Parathyroid adenoma (tissue), 2 donors: ENCODE data around the gene ASTN2.

Experiments used
- H2AFZ ChIP-seq: fragments of 300-600 bp; sonication (generic); one replicate; pipeline ENCODE4 v1.7.0; 2017; ENCODE audit warnings: antibody characterized with exemption, mild to moderate bottlenecking
- H3K27ac ChIP-seq: fragments of 300-600 bp; sonication (generic); one replicate; pipeline ENCODE4 v1.7.0; 2017
- H3K27me3 ChIP-seq: fragments of 300-600 bp; sonication (generic); one replicate; pipeline ENCODE4 v1.7.0; 2017; ENCODE audit warnings: low read length; ENCODE audit not compliant: control insufficient read depth, insufficient read depth
- H3K36me3 ChIP-seq: fragments of 300-600 bp; sonication (generic); one replicate; pipeline ENCODE4 v1.7.0; 2017; ENCODE audit warnings: low read length; ENCODE audit not compliant: control insufficient read depth, insufficient read depth
- H3K4me1 ChIP-seq: fragments of 300-600 bp; sonication (generic); one replicate; pipeline ENCODE4 v1.7.0; 2017; ENCODE audit warnings: control low read depth
- H3K4me2 ChIP-seq: fragments of 300-600 bp; sonication (generic); one replicate; pipeline ENCODE4 v1.7.0; 2017; ENCODE audit warnings: low read length
- H3K4me3 ChIP-seq: fragments of 300-600 bp; sonication (generic); one replicate; pipeline ENCODE4 v1.7.0; 2017; ENCODE audit warnings: low read depth, low read length
- H3K79me2 ChIP-seq: fragments of 300-600 bp; sonication (generic); one replicate; pipeline ENCODE4 v1.7.0; 2017; ENCODE audit warnings: control low read depth
- H3K9ac ChIP-seq: fragments of 300-600 bp; sonication (generic); one replicate; pipeline ENCODE4 v1.7.0; 2017; ENCODE audit warnings: mild to moderate bottlenecking
- H3K9me3 ChIP-seq: fragments of 300-600 bp; sonication (generic); one replicate; pipeline ENCODE4 v1.7.0; 2017; ENCODE audit warnings: low read length; ENCODE audit not compliant: control insufficient read depth
- CTCF ChIP-seq: fragments of 300-600 bp; sonication (generic); IDR thresholded peaks from one replicate; pipeline ENCODE4 v1.7.0; 2017; ENCODE audit warnings: antibody characterized with exemption, mild to moderate bottlenecking
- donor health status: primary hyperparathyroidism.

ASTN2 gene

GRCh38 chr9:116483622-116484491 is 931.0 kb downstream of the ASTN2 start:
- Histone ChIP-seq H3K36me3 (no peaks in the 10 kb centered on the region), H3K27me3 (no peaks in the 10 kb centered on the region), H3K4me1 (no peaks in the 10 kb centered on the region), H3K27ac (no peak overlapping the region), H3K4me2 (no peak overlapping the region), H3K79me2 (no peaks in the 10 kb centered on the region), H3K9me3 (no peaks in the 10 kb centered on the region), H3K4me3 (no peak overlapping the region), H3K9ac (no peak overlapping the region), H2AFZ (no peak overlapping the region)
- TF ChIP-seq CTCF = no peak

GRCh38 chr9:116482740-116483139 is 932.1 kb downstream of the ASTN2 start:
- Histone ChIP-seq H2AFZ (no peak overlapping the region), H3K27ac (no peak overlapping the region), H3K4me1 (no peaks in the 10 kb centered on the region), H3K79me2 (no peaks in the 10 kb centered on the region), H3K4me3 (no peak overlapping the region), H3K9ac (no peak overlapping the region), H3K9me3 (no peaks in the 10 kb centered on the region), H3K27me3 (no peaks in the 10 kb centered on the region), H3K36me3 (no peaks in the 10 kb centered on the region), H3K4me2 (no peak overlapping the region)
- TF ChIP-seq CTCF = no peak

DNA sequence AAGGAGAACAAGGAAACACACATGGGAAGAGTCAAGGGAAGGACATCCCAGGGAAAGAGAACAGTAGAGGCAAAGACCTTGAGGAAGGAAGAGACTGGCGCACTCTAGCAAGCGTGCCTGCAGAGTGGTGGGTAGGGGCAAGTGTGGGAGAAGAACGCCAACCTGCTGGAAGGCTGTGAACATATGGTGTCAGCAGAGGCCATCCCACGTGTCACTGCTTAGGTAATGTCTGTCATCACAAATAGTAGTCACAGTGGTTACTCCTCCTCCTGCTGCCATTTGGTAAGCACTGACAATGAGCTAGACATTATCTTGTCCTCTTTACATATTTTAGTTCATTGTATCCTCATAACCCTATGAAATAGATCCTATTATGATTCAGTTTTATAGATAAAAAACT is 934.2 kb downstream of the ASTN2 start:
- no peak for TF ChIP-seq CTCF
- Histone ChIP-seq H3K27me3 (no peaks in the 10 kb centered on the region), H3K4me1 (no peaks in the 10 kb centered on the region), H2AFZ (no peak overlapping the region), H3K79me2 (no peaks in the 10 kb centered on the region), H3K36me3 (no peaks in the 10 kb centered on the region), H3K9ac (no peak overlapping the region), H3K27ac (no peak overlapping the region), H3K4me3 (no peak overlapping the region), H3K4me2 (no peak overlapping the region), H3K9me3 (no peaks in the 10 kb centered on the region)

- Histone ChIP-seq H3K4me3 (no peak overlapping the region), H3K27ac (no peak overlapping the region), H3K27me3 (no peaks in the 10 kb centered on the region), H3K36me3 (no peaks in the 10 kb centered on the region), H3K79me2 (no peaks in the 10 kb centered on the region), H2AFZ (no peak overlapping the region), H3K9me3 (no peaks in the 10 kb centered on the region), H3K9ac (no peak overlapping the region), H3K4me2 (no peak overlapping the region), H3K4me1 (no peaks in the 10 kb centered on the region)
- TF ChIP-seq CTCF = no peak
Measured at GRCh38 chr9:116479967-116480366, 934.9 kb downstream of the ASTN2 start.

DNA sequence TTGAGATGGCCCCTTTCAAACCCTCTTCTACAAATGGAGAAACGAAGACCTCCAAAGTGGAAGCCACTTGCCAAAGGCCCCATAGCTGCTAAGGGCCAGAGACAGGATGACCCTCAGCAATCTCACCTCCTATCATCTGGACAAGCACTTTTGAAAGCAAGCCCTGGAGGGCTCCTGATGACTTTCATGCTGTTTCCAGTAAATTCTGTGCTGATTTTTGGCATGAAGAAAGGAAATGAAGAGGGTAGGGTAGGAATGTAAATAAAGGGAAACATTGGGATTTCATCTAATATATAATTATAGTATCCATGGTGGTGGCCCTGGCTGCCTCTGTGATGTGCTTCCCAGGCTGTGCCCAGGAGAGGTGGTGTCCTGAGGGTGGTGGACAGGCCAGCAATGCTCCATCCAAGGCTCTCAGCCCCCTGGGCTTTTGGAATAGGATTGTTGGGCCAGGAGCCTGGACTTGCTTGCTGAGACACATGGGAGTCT is 935.8 kb downstream of the ASTN2 start:
- no peak overlapping the region for H2AFZ ChIP-seq
- no peaks in the 10 kb centered on the region for H3K27me3 ChIP-seq
- no peak overlapping the region for H3K9ac ChIP-seq
- H3K4me3 ChIP-seq = no peak overlapping the region
- no peak for TF ChIP-seq CTCF
- H3K4me1 ChIP-seq = no peaks in the 10 kb centered on the region
- H3K27ac ChIP-seq = no peak overlapping the region
- no peaks in the 10 kb centered on the region for H3K79me2 ChIP-seq
- no peaks in the 10 kb centered on the region for H3K36me3 ChIP-seq
- H3K9me3 ChIP-seq = no peaks in the 10 kb centered on the region
- H3K4me2 ChIP-seq = no peak overlapping the region
